Pons (tissue), 1 donor: ENCODE results near the gene SOBP.
"Not testable (repeated sequence)": the region's sequence is repeated elsewhere in the genome, so short reads cannot be mapped to it uniquely, and the experiment has no call there.

ENCODE experiments used
- DNase-seq: peaks from one replicate; pipeline ENCODE4 v3.0.0-alpha.2; 2016; ENCODE audit warnings: low spot score

The SOBP gene

DNA sequence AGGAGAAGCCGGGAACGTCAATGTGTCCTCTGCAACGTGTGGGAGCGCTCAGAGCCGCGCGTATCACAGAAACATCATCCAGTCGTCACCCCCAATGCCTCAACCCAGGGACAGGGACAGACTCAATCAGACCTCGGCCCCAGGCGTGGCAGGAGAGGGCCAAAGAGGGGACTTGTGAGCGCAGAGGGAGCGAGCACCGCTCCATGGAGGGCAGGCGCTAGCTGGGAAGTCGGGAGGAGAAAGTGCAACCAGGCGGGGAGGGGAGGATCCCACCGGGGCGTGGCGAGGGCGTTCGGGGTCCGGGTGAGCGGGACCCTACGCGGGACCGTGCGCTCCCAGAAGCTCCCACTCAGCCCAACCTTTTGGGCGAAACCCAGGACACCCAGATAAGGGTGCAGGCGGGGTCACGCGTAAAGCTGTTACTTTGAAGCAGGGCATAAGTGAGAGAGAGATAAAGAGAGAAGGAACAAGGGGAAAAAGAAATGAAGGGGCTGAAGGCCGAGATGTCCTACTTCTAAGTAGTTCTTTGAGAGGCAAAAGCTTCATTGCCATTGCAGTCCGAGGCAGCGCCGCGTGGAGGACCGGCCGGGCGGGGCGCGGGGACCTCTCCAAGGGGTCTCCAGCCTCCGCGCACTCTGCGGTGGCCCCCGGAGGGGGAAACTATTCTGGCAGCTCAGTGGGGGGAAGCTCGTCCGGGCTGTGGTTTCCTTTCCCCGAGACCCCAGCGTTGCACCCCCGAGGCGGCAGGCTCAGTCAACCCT lies 862 bp upstream of the SOBP start:
- peak; percentile 36 for DNase-seq

DNA sequence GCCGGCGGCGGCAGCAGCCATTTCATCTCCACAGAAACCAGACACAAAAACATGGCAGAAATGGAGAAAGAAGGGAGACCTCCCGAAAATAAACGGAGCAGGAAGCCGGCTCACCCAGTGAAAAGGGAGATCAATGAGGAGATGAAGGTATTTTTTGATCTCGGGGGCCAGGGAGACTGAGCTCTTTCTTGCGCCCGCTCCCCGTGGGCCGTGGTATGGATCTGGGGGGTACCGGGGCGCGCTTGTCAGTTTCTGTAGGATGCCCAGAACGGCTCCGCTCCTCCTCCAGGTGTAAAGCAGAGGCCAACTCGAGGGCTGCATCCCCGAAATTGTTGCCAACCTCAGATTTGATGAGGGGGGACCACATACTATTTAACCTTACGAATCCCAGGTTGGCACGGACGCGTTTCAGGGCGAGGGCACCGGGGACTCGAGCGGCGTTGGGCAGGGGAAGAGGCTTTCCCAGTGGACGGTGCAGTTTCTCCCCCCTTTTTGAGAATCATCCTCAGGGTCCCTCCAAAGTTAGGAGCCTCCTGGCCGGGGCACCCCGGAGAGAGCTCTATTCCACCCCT lies 735 bp downstream of the SOBP start:
- DNase-seq, result peak; percentile 30

DNA sequence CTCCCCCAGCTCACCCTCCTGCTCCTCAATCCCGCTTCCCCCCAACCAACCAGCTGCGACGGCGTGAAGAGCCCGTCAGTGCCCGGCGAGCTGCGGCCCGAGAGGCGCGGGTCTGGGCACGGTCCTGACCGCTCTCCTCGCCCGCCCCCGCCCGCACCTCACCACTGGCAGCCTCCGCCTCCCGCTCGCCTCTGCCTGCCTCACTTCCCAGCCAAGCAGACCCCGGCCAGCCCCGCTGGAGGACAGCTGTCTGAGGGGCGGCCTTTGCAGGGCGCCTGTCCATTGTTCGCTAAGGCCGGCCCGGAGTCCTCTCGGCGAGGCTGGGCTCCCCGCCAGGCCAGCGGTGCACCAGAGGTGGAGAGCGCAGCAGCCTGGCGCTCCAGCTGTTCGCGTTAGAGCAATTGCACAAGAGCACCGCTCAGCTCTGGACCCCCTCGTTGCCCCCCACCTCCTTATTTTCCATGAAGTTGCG lies 1.3 kb downstream of the SOBP start:
- DNase-seq, result peak; percentile 46

DNA sequence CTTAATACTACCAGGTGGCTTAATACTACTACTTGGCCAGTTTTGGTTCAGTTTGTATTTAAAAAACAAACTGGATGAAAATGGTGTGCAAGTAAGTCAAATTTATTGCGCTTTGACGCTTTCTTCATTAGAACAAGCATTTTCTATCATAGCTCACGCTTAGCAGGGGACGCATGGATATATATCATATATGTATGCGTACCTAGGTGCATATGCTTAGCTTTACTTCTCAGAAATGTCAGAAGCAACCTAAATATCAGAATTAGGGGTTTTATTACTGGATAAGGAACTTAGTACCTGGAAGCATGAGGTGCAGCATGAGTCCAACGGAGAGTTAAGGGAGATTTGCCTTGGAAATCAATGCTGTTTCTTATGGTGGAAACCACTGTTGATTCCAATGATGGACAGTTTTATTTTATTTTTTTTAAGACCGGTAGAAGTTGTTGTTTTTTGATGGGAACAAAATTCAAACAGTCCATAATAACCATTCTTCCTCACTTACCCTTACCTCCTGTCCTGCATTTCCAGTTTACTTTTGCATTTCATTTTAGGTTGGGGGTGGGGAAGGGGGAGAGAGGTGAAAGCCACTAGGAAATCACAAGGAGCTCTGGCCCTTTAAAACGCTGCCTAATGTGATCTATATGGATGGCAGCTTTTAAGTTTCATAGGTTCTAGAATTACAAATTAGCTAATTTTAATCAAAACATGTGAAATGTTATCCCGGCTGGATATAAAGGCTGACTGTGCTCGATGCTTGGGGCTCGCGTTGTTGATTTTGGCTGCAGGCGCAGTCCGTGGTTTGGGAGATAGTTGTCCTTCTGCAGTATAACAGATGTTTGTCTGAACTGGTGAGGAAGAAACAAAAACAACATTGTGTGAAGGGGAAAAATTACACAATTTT lies 2.1 kb downstream of the SOBP start:
- DNase-seq, result peak; percentile 90

DNA sequence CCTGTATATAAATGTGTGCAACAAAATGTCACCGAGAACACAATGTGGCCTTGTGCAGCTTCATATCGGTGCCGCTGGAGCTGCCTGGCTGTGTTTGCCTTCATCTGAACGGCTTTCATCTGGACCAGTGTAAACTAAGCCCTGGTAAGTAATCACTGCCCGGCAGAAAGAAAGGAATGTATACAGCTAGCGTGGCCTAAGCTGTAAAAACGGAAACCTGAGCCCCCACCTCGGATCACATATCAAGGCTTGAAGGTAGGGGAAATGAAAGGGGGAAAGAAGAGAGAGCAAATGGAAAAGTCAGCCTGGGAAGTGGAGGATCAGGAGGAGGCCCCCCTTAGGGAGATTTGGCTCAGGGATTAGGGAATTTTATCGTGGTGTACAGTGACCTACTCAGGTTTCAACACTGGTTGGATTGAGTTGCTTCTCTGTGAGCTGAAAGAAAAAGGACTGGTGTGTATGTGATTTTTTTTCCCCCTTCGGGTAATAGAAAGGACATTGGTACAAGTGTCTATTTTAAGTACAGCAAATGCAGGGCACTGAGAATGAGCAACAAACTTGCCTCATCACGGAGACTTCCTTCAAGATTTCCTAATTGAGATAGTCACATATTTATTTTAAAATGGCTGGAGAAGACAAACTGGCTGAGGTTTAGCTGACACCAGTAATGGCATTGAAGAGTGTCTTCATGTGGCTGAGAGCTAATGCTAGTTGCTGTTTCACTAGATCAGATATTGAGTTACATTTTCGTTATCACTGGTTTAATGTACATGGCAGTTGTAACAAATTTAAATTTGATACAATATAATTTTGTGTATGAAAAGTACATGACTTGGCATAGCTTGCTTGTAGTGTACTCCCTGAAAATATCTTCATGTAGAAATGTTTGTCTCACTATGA lies 3.5 kb downstream of the SOBP start:
- peak; percentile 86 for DNase-seq

DNA sequence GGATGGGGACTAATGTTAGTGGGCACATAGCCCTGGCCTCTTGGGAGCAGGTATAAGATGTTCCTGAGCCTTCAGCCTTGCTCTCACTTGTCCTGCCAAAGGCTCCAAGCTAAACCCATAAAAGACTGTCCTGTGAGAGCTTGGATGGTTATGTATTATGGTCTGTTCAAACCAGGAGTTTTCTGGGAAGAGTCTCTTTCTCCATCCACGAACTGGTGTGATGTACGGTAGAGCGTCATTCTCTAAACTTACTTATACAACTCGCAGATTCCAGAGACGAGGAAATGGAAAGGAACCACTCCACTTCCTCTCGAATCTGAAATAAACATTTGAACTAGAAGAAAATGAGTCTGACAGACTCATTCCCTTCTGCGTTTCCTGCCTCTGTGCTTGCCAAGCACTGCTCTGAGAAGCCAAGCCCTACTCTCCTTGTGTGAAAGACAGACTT lies 5.3 kb downstream of the SOBP start:
- DNase-seq, result peak; percentile 78

DNA sequence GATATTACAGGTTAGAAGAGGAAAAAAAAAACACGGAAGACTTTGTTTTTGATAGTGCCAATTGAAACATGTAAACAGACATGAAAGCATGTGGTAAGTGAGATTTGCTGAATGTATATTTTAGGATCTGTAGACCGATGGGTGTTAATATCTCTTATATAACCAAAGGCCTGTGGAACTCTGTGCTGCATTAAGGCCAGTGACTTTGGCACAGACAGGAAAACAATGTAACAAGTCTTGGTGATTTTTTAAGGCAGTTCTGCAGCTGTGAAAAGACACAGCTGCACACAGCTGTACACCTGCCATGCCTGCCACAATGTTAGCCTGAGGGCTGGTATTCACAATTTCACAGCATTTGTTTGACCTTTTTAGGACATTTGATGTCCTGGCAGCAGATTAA lies 6.1 kb downstream of the SOBP start:
- DNase-seq, result peak; percentile 68

DNA sequence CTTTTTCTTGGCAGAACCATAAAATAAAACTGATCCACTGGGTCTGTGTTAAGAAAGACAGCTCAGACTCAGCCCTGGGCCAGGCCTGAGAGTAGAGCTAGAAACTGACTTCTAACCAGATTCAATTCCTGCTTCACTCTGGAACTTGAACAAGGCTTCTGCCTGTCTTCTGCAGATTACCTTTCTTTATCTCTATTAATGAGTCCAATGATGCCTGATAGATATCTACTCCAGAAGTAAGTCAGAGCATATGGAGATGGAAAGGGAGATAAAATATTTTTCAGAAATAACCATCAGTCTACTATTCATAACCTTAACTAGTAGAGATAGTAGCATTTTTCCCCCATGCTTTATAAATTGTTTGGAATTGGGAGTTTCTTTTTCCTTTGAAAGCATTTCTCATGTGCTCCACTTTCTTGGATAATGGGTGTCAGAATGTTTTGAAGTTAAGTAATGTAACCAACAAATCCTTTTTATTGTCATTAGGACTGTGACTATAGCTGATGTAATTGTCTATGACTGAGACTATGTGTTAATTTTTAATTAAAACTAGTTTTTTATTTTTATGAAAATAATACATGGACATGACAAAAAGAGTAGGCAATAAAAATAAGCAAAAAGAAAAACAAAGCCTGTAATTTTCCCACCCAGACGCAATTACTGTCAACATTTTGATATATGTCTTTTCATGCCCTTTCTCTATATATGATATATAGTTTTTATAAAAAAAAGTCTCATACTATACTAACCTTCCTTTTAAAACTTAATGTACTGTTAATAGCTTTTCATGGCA lies 7.2 kb downstream of the SOBP start:
- no peak for DNase-seq

DNA sequence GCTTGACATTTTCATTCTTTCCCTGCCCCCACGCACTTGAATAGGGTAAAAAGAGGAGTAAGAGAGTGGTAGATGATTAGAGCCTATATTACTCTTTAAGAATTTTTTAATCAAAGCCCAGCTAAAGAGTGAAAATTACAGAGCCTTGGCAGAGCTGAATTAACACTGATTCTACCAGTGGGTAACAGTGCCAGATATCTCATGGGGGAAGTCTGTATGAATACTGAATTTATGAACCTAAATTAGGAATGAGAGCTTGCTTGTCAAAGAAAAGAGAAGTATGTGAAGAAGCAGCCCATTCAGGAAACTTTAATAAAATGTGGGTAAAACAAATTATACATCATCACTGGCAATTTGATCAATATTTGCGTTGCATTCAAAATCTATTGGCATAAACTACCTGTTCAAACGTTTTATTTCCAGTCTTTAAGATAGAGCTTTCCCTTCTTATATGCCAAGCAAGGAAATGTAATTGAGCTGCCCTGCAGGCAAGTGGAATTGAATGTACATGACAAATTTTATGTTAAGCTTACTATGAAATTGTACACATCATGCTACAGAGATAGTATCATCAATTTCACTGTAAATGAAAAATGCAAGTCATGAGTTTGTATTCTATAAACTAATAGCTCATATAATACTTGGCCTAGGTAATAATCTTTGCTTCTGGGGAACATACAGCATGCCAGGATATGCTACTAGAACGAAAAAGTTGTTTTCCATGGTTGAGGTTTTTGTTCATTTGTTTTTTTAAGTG lies 14.5 kb downstream of the SOBP start:
- DNase-seq, result no peak

DNA sequence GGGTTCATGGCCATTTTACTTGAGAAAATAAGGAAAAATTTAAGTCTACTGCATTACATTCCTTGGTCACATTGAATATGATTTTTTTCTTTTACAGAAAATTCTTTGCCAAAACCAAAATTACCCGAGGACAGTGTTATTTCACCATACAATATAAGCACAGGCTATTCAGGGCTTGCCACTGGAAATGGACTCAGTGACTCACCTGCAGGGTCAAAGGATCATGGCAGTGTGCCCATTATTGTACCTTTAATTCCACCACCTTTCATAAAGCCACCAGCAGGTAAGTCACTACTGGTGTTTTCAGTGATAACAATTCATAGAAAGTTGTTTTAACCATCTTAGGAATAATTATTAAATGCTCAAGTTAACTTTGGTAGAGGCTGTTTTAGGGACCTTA lies 16.2 kb downstream of the SOBP start:
- DNase-seq, result no peak

DNA sequence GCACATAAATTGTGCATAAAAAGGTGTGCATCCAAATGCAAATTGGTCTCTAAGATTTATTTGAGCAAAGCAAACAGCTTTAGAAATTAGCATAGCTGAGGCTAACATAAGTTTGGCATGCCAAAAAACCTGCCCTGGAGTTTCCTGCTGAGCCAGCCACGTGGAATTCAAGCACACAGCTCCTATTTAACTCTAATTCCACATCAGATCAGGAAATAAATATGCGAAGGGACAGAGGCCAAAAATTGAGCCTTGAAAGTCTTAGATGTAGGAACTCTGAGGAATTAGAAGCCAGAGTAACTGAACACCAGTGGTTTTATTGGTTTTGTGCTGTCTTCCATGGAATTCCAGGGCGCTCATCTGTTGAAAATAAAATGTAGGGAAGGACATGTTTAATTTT lies 19.6 kb downstream of the SOBP start:
- no peak for DNase-seq

DNA sequence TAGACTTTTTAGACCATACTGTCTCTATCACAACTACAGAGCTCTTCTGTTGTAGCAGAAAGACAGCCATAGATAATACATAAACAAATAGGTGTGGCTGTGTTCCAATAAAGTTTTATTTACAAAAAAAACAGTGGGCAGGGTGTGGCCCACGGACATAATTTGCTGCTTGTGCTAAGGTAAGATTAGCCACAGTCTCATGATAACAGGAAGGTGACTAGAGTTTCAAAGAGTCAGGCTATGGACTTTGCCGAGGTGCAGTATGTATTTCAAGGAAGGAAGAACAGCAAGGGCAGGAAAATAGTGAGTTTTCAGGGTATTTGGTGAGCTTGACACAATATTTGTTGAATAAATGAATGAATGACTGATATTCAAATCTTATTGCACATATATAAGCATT lies 20.2 kb downstream of the SOBP start:
- no peak for DNase-seq

DNA sequence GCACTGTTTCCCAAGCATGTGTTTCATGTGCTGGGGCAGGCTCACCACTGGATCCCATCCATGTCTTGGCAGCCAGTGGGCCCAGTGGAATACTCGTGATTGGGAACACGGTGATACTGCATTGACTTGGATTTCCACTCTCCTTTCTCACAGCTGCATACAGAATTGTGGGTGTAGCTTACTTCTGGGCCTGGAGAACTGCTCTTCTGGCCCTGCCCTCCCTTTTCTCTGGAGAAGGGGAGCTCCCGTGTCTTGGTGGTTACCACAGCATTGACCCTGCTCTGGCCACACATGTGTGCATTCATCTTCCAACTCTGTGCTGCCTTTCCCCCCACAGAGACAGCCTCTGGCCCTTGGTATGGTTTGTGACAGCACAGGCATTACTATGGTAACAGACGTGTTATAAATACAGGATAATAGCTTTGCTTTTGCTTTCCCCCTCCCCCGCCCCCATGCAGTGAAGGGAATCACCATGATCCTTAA lies 21.6 kb downstream of the SOBP start:
- DNase-seq, result no peak

DNA sequence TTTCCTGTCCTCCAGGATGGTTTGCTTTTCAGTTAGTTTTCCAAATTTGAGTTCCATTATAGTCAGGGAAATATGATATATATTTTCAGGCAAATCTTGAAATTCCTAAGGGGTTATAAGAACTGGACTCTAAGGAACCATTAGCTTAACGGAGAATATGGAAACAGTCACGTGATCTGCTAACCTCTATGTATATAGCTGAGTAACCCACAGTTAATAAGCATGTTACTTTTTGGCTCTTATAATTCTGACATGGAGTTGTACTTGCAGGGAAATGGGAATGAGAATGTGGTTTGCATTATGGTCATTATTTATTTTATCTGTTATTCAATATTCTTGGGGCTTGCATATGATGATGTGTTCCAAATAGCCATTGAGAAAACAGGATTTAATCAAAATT lies 23.3 kb downstream of the SOBP start:
- DNase-seq, result no peak

DNA sequence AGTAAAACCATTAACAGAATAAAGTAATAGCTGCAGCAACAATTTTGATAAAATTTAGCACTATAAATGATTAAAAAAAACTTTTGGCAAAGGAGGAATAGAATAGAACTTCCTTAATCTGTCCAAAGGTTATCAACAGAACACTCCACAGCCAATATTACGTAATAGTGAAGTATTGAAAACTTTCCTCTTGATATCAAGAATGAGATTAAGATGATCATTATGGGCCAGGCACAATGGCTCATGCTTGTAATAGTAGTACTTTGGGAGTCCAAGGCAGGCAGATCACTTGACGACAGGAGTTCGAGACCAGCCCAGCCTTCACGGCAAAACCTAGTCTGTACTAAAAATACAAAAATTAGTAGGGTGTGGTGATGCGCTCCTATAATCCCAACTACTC lies 26.0 kb downstream of the SOBP start:
- no peak for DNase-seq

DNA sequence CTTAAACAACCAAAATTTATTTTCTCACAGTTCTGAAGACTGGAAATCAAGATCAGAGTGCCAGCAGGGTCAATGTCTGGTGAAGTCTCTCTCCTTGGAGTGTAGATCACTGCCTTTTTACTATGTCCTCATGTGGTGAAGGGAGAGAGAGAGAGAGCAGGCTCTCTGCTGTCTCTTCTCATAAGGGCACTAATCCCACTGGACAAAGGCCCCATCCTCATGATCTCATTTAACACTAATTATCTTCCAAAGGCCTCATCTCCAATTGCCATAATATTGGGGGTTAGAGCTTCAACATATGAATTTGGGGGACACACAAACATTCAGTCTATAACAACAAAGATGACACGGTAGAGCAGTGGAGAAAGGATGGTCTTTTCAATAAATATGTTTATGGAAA lies 27.4 kb downstream of the SOBP start:
- DNase-seq, result no peak

DNA sequence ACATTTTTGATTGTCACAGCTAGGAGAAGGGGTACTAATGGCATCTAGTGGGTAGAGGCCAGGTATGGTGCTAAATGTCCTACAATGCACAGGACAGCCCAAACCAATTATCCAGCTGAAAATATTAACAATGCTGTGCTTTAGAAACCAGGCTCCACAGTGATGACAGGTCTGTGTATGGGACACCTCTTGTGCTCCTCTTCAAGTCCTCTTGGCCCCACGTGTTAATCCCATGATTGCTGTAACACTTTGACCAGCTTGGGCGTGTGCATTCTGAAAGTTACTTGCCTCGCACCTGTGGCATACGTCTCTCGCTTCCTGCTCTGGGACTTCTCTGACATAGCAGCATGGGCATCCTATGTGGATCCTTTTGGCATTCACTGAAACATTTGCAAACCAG lies 29.3 kb downstream of the SOBP start:
- not testable (repeated sequence) for DNase-seq

DNA sequence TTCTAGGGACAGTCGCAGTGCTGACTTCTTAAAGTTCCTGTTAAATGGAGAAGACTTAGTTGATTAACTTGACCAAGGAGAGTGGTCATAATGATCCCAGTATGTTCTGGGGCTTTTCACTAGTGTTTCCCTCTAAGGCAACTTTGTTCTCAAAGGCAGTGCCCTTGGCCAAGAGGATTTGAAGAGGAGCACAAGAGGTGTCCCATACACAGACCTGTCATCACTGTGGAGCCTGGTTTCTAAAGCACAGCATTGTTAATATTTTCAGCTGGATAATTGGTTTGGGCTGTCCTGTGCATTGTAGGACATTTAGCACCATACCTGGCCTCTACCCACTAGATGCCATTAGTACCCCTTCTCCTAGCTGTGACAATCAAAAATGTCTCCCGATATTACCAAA lies 30.8 kb downstream of the SOBP start:
- DNase-seq, result not testable (repeated sequence)

DNA sequence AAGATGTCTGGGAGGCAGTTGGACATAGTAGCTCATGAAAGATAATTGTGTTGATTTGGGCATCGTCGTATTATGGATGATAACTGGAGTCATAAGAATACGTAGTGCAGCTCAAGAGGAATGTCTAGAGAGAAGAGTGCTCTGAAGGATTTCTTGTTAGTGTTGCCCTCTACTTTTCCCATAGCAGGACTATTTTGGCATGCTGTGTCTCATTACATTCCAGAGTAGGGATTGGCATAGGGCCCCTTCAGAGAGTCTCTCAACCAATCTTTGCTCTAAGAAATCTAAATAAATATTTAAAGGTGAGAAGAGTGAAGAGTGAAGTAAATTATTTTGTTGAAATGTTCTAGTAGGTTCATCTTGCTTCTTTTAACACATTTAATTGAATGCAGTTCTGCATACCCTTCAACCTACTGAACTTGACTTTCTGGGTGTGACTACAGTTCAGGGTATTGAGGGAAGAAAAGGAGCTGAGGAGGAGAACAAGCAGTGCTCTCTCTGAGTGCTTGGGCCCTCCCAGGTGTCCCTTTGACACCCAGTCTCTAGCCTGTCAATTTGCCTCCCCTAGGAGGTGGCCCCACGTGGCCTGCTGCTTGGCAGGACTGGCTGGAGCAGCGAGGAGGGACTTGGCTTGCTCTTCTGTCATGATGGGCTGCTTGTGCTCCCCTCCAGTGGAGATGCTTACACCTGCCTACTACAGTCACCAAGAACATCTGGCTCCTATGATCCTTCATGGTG lies 33.3 kb downstream of the SOBP start:
- no peak for DNase-seq
